GM19463 (cell line): ENCODE measurements around the gene THBS2.

ENCODE experiments used
- ATAC-seq: cut with Tn5 transposase; IDR thresholded peaks from one replicate; pipeline ENCODE4 v1.9.1; 2021; ENCODE audit warnings: mild to moderate bottlenecking, moderate library complexity; ENCODE audit not compliant: unreplicated experiment

Gene THBS2

DNA sequence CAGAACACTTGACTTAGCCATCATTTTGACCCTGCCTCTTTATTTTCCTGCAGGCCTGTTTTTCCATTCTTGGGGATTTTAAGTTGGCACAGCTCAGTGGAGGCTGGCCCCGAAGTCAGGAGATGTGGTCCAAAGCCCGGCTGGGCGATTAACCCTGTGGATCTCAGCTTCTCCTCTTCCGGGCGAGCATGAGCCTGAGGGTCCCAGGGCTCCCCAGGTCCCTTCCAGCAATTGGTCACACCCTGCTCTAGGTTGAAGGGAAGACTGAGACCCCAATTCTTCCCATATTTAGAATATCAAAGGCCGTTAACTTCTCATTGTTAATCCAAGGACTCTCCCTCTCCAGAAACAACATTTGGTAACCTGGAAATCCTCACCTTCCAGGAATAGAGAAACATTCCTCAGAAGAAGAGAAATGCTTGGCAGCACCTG lies 2.3 kb downstream of the THBS2 start:
- no peak for ATAC-seq

GRCh38 chr6:169250660-169251059 lies 3.0 kb downstream of the THBS2 start:
- ATAC-seq, result no peak

DNA sequence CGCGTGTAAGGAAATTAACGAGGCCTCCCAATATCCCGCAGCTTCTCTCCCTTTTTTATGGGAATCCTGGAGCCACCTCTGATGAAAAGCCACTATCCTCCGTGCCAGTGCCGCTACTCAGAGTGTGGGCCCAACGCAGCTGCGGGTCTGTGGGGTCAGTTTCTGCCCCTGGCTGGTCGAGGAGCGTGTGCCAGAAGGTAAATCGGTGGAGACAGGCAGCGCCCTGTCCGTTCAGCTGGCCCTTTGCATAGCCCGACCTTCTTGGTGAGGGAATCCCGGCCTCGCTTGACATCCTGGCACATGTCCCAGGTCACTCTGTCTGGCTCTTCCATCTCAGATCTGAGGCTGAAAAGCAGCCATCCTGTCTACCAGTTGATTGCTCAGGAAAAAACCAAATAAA lies 4.6 kb downstream of the THBS2 start:
- no peak for ATAC-seq

- ATAC-seq, result no peak
These were observed 5.1 kb downstream of the THBS2 start for GRCh38 chr6:169248521-169248971.

- ATAC-seq, result no peak
These were observed 5.7 kb downstream of the THBS2 start for GRCh38 chr6:169247991-169248390.

DNA sequence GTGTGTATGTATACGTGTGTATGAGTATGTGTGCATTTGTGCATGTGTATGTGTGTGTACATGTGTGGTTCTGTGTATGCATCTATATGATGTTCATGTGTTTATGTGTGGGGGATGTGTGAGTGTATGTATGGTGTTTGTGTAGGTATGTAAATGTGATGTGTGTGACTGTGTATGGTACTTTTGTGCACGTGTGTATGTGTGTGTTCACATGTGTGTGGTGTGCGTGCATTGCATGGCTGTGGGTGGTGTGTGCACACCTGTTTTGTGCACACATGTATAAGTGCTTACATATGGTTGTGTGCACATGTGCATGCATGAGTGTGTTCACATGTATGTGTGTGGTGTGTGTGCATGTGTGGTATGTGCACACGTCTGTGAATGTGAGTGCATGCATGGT lies 6.2 kb downstream of the THBS2 start:
- ATAC-seq, result no peak

- ATAC-seq, result no peak
These were observed 7.2 kb downstream of the THBS2 start for GRCh38 chr6:169246445-169246844.

DNA sequence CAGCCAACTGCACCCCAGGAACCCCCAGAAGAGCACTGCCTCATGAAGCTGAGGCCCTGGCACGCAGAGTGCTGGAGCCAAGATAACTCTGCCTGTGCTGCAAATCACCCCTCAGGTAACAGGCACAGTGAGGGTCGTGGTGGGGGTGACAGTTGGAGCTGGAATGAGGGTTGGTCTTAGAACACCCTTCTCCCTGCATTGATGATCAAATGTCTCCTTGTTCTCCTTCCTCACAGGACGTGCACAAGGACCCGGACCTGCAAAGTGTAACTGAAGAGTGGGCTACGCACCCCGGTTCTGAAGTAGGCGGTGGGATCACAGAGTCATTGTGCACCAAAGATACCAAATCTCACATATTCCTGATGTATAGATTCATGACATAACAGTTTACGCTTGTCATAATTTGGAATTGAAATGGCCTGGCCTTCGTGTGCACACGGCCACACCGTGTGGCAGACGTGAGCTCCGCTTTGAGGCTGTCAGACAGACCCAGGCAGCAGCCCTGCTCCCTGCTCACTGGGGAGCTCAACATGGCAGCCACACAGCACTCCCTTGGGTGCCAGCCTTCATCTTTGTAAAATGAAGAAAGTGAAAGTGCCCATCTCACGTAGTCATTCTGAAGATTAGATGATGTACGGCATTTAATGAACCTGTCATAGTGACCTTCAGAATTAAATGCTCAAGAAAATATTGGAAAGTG lies 8.8 kb downstream of the THBS2 start:
- no peak for ATAC-seq

- ATAC-seq, result no peak
These were observed 10.0 kb downstream of the THBS2 start for GRCh38 chr6:169243661-169244060.

- no peak for ATAC-seq
These were observed 10.5 kb downstream of the THBS2 start for GRCh38 chr6:169243186-169243585.

GRCh38 chr6:169241688-169242350 lies 11.8 kb downstream of the THBS2 start:
- ATAC-seq, result no peak

- no peak for ATAC-seq
These were observed 12.9 kb downstream of the THBS2 start for GRCh38 chr6:169240591-169241390.

DNA sequence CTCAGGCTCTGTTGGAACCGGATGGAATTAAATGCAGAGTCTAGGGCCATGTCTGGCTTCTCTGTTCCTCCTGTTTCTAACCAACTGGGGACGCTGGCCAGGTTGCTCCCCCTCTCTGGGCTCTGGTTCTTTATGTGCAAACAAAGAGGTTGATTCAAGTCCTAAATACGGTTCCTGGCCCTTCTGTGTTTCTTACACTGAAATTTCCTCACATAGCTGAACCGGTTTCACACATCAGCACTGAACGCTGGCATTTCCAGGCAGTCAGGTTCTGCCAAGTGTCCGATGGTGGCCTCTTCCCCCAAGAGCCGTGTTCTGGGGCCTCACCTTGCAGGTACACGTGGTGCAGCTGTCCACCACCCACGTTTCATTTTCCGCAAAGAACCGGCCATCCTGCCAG lies 13.5 kb downstream of the THBS2 start:
- ATAC-seq, result no peak

GRCh38 chr6:169239181-169239580 lies 14.5 kb downstream of the THBS2 start:
- no peak for ATAC-seq

DNA sequence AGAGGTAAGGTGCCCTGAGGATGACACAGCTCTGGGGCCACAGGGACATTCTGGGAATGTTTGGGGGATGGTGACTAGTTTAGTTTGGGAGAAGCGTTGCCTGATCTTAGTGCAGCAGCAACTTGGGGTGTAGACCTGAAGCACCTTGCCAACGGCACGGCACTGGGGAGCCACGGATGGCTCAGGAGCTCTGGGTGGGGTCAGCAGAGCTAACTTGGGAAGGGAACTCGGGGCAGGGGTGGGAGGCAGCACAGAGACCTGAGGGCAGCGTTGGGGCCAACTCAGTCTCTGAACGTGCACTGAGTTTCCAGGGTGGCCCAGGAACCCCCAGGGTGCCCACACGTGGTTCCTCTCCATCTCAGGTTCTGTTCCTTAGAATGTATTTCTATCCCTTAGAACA lies 14.9 kb downstream of the THBS2 start:
- ATAC-seq, result no peak

DNA sequence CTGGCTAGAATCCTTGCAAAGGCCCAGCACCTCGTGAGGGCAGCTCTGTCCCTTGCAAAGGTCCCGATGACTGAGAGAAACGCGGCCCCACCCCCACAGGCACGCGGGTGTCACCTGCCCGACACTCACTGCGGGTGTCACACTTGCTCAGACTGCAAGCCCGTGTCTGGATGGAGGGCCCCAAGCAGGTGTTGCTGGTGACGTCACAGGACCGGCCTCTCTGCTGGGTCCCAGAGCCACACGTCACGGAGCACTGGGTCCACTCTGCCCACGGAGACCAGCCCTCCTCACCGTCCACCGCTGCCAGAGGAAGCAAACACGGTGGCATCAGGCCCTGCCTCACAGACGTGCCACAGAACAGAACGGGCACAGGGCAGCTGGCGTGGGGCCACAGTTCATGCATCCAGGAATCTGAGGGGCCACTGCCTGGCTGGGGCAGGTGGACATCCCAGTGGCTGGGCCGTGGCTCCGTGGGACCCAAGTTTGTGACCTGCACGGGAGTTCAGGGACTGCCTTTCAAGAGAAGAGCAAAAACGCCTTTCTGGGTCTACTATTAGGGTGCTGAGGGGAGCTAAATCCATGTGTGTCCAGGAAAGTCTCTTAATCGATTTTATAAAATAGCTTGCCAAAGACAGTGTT lies 16.0 kb downstream of the THBS2 start:
- no peak for ATAC-seq

- no peak for ATAC-seq
These were observed 16.7 kb downstream of the THBS2 start for GRCh38 chr6:169236988-169237387.

DNA sequence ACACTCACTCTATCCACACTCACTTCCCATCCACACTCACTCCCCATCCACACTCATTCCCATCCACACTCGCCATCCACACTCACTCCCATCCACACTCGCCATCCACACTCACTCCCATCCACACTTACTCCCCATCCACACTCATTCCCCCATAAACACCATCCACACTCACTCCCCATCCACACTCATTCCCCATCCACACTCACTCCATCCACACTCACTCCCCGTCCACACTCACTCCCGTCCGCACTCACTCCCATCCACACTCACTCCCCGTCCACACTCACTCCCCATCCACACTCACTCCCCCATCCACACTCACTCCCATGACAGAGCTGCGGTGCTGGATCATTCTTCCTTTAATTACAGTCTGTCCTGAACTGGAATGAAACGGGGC lies 17.1 kb downstream of the THBS2 start:
- ATAC-seq, result no peak

GRCh38 chr6:169235286-169235685 lies 18.4 kb downstream of the THBS2 start:
- ATAC-seq, result no peak

GRCh38 chr6:169234634-169235033 lies 19.0 kb downstream of the THBS2 start:
- no peak for ATAC-seq

- no peak for ATAC-seq
These were observed 19.8 kb downstream of the THBS2 start for GRCh38 chr6:169233832-169234231.
